ENCODE data around the gene FTH1.

FTH1 gene

GRCh38 chr11:61949169-61950034 lies 18.0 kb downstream of the FTH1 start:
- no peak for DNase-seq (ENCODE audit: low read depth in 3 of 3)

GRCh38 chr11:61948505-61948904 lies 18.9 kb downstream of the FTH1 start:
- no peak for DNase-seq (ENCODE audit: low read depth in 3 of 3)

GRCh38 chr11:61947486-61948210 lies 19.8 kb downstream of the FTH1 start:
- DNase-seq (ENCODE audit: low read depth in 3 of 3): peak; percentile 24 to 62 (median 40)

- DNase-seq (ENCODE audit: low read depth in 3 of 3): no peak
Measured at GRCh38 chr11:61946894-61947293, 20.5 kb downstream of the FTH1 start.

- DNase-seq (ENCODE audit: low read depth in 3 of 3): no peak
Measured at GRCh38 chr11:61945191-61945590, 22.2 kb downstream of the FTH1 start.

GRCh38 chr11:61940466-61940865 lies 27.0 kb downstream of the FTH1 start:
- no peak for DNase-seq (ENCODE audit: low read depth in 3 of 3)

GRCh38 chr11:61935861-61936260 lies 31.6 kb downstream of the FTH1 start:
- DNase-seq (ENCODE audit: low read depth in 3 of 3): no peak

- no peak for DNase-seq (ENCODE audit: low read depth in 3 of 3)
Measured at GRCh38 chr11:61930933-61931332, 36.5 kb downstream of the FTH1 start.

GRCh38 chr11:61928606-61929005 lies 38.8 kb downstream of the FTH1 start:
- DNase-seq (ENCODE audit: low read depth in 3 of 3): no peak

GRCh38 chr11:61927501-61927900 lies 39.9 kb downstream of the FTH1 start:
- no peak for DNase-seq (ENCODE audit: low read depth in 3 of 3)

- no peak for DNase-seq (ENCODE audit: low read depth in 3 of 3)
Measured at GRCh38 chr11:61926235-61926634, 41.2 kb downstream of the FTH1 start.

GRCh38 chr11:61925736-61926135 lies 41.7 kb downstream of the FTH1 start:
- DNase-seq (ENCODE audit: low read depth in 3 of 3): no peak

- DNase-seq (ENCODE audit: low read depth in 3 of 3): no peak
Measured at GRCh38 chr11:61924064-61924455, 43.4 kb downstream of the FTH1 start.

GRCh38 chr11:61923166-61924063 lies 44.0 kb downstream of the FTH1 start:
- no peak for DNase-seq (ENCODE audit: low read depth in 3 of 3)

- no peak for DNase-seq (ENCODE audit: low read depth in 3 of 3)
Measured at GRCh38 chr11:61922539-61922938, 44.9 kb downstream of the FTH1 start.

GRCh38 chr11:61921446-61921845 lies 46.0 kb downstream of the FTH1 start:
- DNase-seq (ENCODE audit: low read depth in 3 of 3): no peak

- no peak for DNase-seq (ENCODE audit: low read depth in 3 of 3)
Measured at GRCh38 chr11:61919705-61920631, 47.5 kb downstream of the FTH1 start.

- DNase-seq (ENCODE audit: low read depth in 3 of 3): no peak
Measured at GRCh38 chr11:61918938-61919704, 48.3 kb downstream of the FTH1 start.

- no peak for DNase-seq (ENCODE audit: low read depth in 3 of 3)
Measured at GRCh38 chr11:61918251-61918937, 49.0 kb downstream of the FTH1 start.
